H9 (cell line): Measurements from ENCODE around the gene APOL6. TPM values are rescaled to one million over a fixed set of nuclear protein-coding genes. Genes with fewer than 3 reads are reported as not detected.

ENCODE experiments used
- DNase-seq: peaks from one replicate; pipeline ENCODE4 v3.0.0-alpha.2; 2017
- H2AFZ ChIP-seq: one replicate; pipeline ENCODE4 v1.6.1; 2013; ENCODE audit warnings: mild to moderate bottlenecking, low read length, control low read depth, moderate library complexity
- H2AK5ac ChIP-seq: 2 replicates; pipeline ENCODE4 v1.6.1; 2013; ENCODE audit warnings: low read length, control low read depth, mixed read lengths; ENCODE audit not compliant: insufficient read length
- H2BK120ac ChIP-seq: one replicate; pipeline ENCODE4 v1.6.1; 2013; ENCODE audit warnings: low read depth, mild to moderate bottlenecking, low read length, control low read depth, inconsistent platforms; ENCODE audit not compliant: poor library complexity, severe bottlenecking
- H2BK12ac ChIP-seq: 2 replicates; pipeline ENCODE4 v1.6.1; 2013; ENCODE audit warnings: low read length, control low read depth, mixed read lengths, low read depth; ENCODE audit not compliant: insufficient read length
- H2BK15ac ChIP-seq: 2 replicates; pipeline ENCODE4 v1.6.1; 2013; ENCODE audit warnings: low read depth, low read length, control low read depth
- H2BK20ac ChIP-seq: one replicate; pipeline ENCODE4 v1.6.1; 2013; ENCODE audit warnings: low read depth, mild to moderate bottlenecking, low read length, control low read depth, inconsistent platforms; ENCODE audit not compliant: poor library complexity, severe bottlenecking
- H2BK5ac ChIP-seq: 2 replicates; pipeline ENCODE4 v1.6.1; 2013; ENCODE audit warnings: low read length, control low read depth, mixed read lengths; ENCODE audit not compliant: insufficient read length
- H3K14ac ChIP-seq: 2 replicates; pipeline ENCODE4 v1.6.1; 2013; ENCODE audit warnings: low read length, control low read depth; ENCODE audit not compliant: insufficient read depth
- H3K18ac ChIP-seq: 2 replicates; pipeline ENCODE4 v1.6.1; 2013; ENCODE audit warnings: low read depth, mild to moderate bottlenecking, mixed read lengths, low read length, control low read depth; ENCODE audit not compliant: insufficient read length
- H3K23ac ChIP-seq: 2 replicates; pipeline ENCODE4 v1.6.1; 2013; ENCODE audit warnings: low read length, control low read depth, mixed read lengths, low read depth; ENCODE audit not compliant: insufficient read length
- H3K23me2 ChIP-seq: 2 replicates; pipeline ENCODE4 v1.6.1; 2013; ENCODE audit warnings: low read depth, mild to moderate bottlenecking, mixed read lengths, low read length, control low read depth; ENCODE audit not compliant: insufficient read length, poor library complexity, severe bottlenecking
- H3K27ac ChIP-seq: 2 replicates; pipeline ENCODE4 v1.5.1; 2013; ENCODE audit warnings: low read length, control low read depth, mixed read lengths, low read depth; ENCODE audit not compliant: insufficient read length
- H3K27me3 ChIP-seq: 2 replicates; pipeline ENCODE4 v1.6.1; 2013; ENCODE audit warnings: low read length, control low read depth, inconsistent platforms; ENCODE audit not compliant: insufficient read depth
- H3K4ac ChIP-seq: 2 replicates; pipeline ENCODE4 v1.6.1; 2013; ENCODE audit warnings: low read depth, mild to moderate bottlenecking, control low read depth, inconsistent platforms, low read length, moderate library complexity
- H3K4me1 ChIP-seq: 2 replicates; pipeline ENCODE4 v1.6.1; 2013; ENCODE audit warnings: low read length, control low read depth, inconsistent platforms; ENCODE audit not compliant: insufficient read depth
- H3K4me2 ChIP-seq: 2 replicates; pipeline ENCODE4 v1.6.1; 2013; ENCODE audit warnings: low read length, control low read depth, mixed read lengths; ENCODE audit not compliant: insufficient read length, insufficient read depth
- H3K56ac ChIP-seq: 2 replicates; pipeline ENCODE4 v1.6.1; 2013; ENCODE audit warnings: low read depth, mild to moderate bottlenecking, mixed read lengths, low read length, control low read depth; ENCODE audit not compliant: insufficient read length
- H3K79me1 ChIP-seq: 2 replicates; pipeline ENCODE4 v1.6.1; 2013; ENCODE audit warnings: low read depth, mild to moderate bottlenecking, moderate library complexity, low read length, control low read depth, inconsistent platforms; ENCODE audit not compliant: insufficient read depth, poor library complexity, severe bottlenecking
- H3K79me2 ChIP-seq: 2 replicates; pipeline ENCODE4 v1.6.1; 2013; ENCODE audit warnings: low read length, control low read depth, inconsistent platforms; ENCODE audit not compliant: insufficient read depth
- H3K9ac ChIP-seq: 2 replicates; pipeline ENCODE4 v1.6.1; 2013; ENCODE audit warnings: low read length, control low read depth, mixed read lengths; ENCODE audit not compliant: insufficient read length; ENCODE audit errors: extremely low read depth
- H3K9me3 ChIP-seq: one replicate; pipeline ENCODE4 v1.6.1; 2013; ENCODE audit warnings: low read depth, low read length, inconsistent platforms; ENCODE audit not compliant: control insufficient read depth
- H3T11ph ChIP-seq: one replicate; pipeline ENCODE4 v1.6.1; 2013; ENCODE audit warnings: mild to moderate bottlenecking, low read length, control low read depth, inconsistent platforms
- H4K20me1 ChIP-seq: one replicate; pipeline ENCODE4 v1.6.1; 2013; ENCODE audit not compliant: control insufficient read depth, insufficient read length, insufficient read depth
- H4K5ac ChIP-seq: 2 replicates; pipeline ENCODE4 v1.6.1; 2013; ENCODE audit warnings: low read depth, mild to moderate bottlenecking, mixed read lengths, low read length, control low read depth; ENCODE audit not compliant: insufficient read length
- H4K8ac ChIP-seq: replicated peaks from 2 replicates; pipeline ENCODE4 v1.6.1; 2013; ENCODE audit warnings: low read length, control low read depth, mixed read lengths, low read depth; ENCODE audit not compliant: insufficient read length
- H4K91ac ChIP-seq: 2 replicates; pipeline ENCODE4 v1.6.1; 2013; ENCODE audit warnings: low read depth, mild to moderate bottlenecking, moderate library complexity, mixed read lengths, low read length, control low read depth; ENCODE audit not compliant: insufficient read length
- H3K27ac Mint-ChIP-seq, 3 experiments: 2 replicates in 2 of 3; 3 replicates in 1 of 3; pipeline ENCODE4 v1.8.0; 2020 to 2021; ENCODE audit warnings: mixed read lengths in 3 of 3, mild to moderate bottlenecking in 1 of 3, moderate library complexity in 1 of 3
- H3K27me3 Mint-ChIP-seq: 2 replicates; pipeline ENCODE4 v1.8.0; 2021; ENCODE audit warnings: low read depth, mild to moderate bottlenecking, moderate library complexity, mixed read lengths
- H3K36me3 Mint-ChIP-seq, 3 experiments: 2 replicates in 2 of 3; 3 replicates in 1 of 3; pipeline ENCODE4 v1.8.0; 2020 to 2021; ENCODE audit warnings: low read depth in 3 of 3, mixed read lengths in 3 of 3; ENCODE audit not compliant: insufficient read depth in 1 of 3
- H3K4me1 Mint-ChIP-seq, 2 experiments: 2 replicates each; pipeline ENCODE4 v1.8.0; 2020; ENCODE audit warnings: mixed read lengths in 2 of 2
- H3K4me3 Mint-ChIP-seq, 2 experiments: 2 replicates in 1 of 2; 3 replicates in 1 of 2; pipeline ENCODE4 v1.8.0; 2020 to 2021; ENCODE audit warnings: mild to moderate bottlenecking in 2 of 2, mixed read lengths in 2 of 2, moderate library complexity in 1 of 2
- H3K9me3 Mint-ChIP-seq, 2 experiments: 2 replicates in 1 of 2; 3 replicates in 1 of 2; pipeline ENCODE4 v1.8.0; 2020; ENCODE audit warnings: mild to moderate bottlenecking in 2 of 2, mixed read lengths in 2 of 2, moderate library complexity in 1 of 2
- WGBS: extraction: QIAGEN DNeasy Blood & Tissue Kit; methylation state at CpG from one replicate; pipeline ENCODE4 v1.1.7; 2013; ENCODE audit warnings: missing lambda C conversion rate, low lambda C conversion rate, mixed read lengths; ENCODE audit not compliant: insufficient read length; ENCODE audit errors: extremely low coverage; 5-methylcytosine and 5-hydroxymethylcytosine counted together
- total RNA-seq: library from RNA; stranded (reverse); gene quantifications from 2 replicates; pipeline ENCODE4 v1.2.1, GENCODE V29; 2021
- TF ChIP-seq, protein P1 (sequence below): fragments of 200-600 bp; sonication (generic); conservative IDR thresholded peaks from 3 replicates; pipeline ENCODE4 v1.8.0; 2021; ENCODE audit warnings: antibody characterized with exemption, mild to moderate bottlenecking

Gene APOL6
- total RNA-seq, 1 experiment from 2014 or later, result 0.07 TPM

DNA sequence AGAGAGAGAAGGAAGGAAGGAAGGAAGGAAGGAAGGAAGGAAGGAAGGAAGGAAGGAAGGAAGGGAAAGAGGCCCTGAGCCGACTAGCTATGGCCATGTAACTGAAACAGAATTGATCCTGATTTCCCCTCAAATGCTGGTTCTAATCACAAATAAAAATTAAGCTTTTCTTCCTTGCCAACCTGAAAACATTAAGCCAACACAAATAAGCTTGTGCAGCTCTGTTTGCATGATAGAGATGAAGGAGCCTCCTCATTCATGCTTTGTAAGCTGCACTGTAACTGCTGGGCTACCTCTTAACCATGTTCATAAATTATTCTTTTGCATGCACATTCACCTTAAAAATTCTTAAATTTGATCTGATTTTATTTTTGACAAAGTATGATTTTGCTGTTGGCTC lies 41.8 kb downstream of the APOL6 start:
- H3K18ac ChIP-seq, result no peak overlapping the region
- no peak for DNase-seq
- no peaks in the 10 kb centered on the region for H3K4me1 ChIP-seq
- no peaks in the 10 kb centered on the region for H3K27me3 ChIP-seq
- no peak overlapping the region for H3K27ac ChIP-seq
- H2BK20ac ChIP-seq, result no peak overlapping the region
- no peak overlapping the region for H3K23ac ChIP-seq
- H4K5ac ChIP-seq, result no peak overlapping the region
- H3K4me2 ChIP-seq, result no peak overlapping the region
- no peak overlapping the region for H3T11ph ChIP-seq
- no peak overlapping the region for H2BK15ac ChIP-seq
- no peak overlapping the region for H2BK120ac ChIP-seq
- H4K8ac ChIP-seq, result no peak overlapping the region
- H3K79me2 ChIP-seq, result no peaks in the 10 kb centered on the region
- peaks cover 11% of the 10 kb centered on the region for H3K27me3 Mint-ChIP-seq
- no peaks in the 10 kb centered on the region for H3K4me1 Mint-ChIP-seq
- H3K4ac ChIP-seq, result no peak overlapping the region
- no peak overlapping the region for H2AK5ac ChIP-seq
- H4K91ac ChIP-seq, result no peak overlapping the region
- H2BK12ac ChIP-seq, result no peak overlapping the region
- no peaks in the 10 kb centered on the region for H3K79me1 ChIP-seq
- H3K27ac Mint-ChIP-seq, result no peak overlapping the region
- no peaks in the 10 kb centered on the region for H3K9me3 ChIP-seq
- H3K23me2 ChIP-seq, result no peaks in the 10 kb centered on the region
- no peak overlapping the region for H3K9ac ChIP-seq
- H2AFZ ChIP-seq, result no peak overlapping the region
- H3K36me3 Mint-ChIP-seq, result no peaks in the 10 kb centered on the region
- no peak overlapping the region for H3K56ac ChIP-seq
- no peak overlapping the region for H3K4me3 Mint-ChIP-seq
- no CpG with 5 or more reads among the region's 1 CpG for WGBS
- H2BK5ac ChIP-seq, result no peak overlapping the region
- no peaks in the 10 kb centered on the region; a peak in 1 of 5 replicates for H3K9me3 Mint-ChIP-seq
- no peaks in the 10 kb centered on the region for H4K20me1 ChIP-seq
- H3K14ac ChIP-seq, result no peak overlapping the region
- TF ChIP-seq, protein P1, sequence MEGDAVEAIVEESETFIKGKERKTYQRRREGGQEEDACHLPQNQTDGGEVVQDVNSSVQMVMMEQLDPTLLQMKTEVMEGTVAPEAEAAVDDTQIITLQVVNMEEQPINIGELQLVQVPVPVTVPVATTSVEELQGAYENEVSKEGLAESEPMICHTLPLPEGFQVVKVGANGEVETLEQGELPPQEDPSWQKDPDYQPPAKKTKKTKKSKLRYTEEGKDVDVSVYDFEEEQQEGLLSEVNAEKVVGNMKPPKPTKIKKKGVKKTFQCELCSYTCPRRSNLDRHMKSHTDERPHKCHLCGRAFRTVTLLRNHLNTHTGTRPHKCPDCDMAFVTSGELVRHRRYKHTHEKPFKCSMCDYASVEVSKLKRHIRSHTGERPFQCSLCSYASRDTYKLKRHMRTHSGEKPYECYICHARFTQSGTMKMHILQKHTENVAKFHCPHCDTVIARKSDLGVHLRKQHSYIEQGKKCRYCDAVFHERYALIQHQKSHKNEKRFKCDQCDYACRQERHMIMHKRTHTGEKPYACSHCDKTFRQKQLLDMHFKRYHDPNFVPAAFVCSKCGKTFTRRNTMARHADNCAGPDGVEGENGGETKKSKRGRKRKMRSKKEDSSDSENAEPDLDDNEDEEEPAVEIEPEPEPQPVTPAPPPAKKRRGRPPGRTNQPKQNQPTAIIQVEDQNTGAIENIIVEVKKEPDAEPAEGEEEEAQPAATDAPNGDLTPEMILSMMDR, result no peak
